GM23338 (cell line): Measurements from ENCODE around the gene EDEM2. TPM values are rescaled to one million over a fixed set of nuclear protein-coding genes. Genes with fewer than 3 reads are reported as not detected.

Experiments
- ATAC-seq: fragments of 200-7000 bp; cut with Tn5 transposase; 3 replicates; pipeline ENCODE4 v1.9.1; 2020
- DNase-seq: peaks from one replicate; pipeline ENCODE4 v3.0.0-alpha.2; 2015; ENCODE audit warnings: low spot score
- H2AFZ ChIP-seq: fragments of 200-600 bp; sonication (generic); 2 replicates; pipeline ENCODE4 v1.8.0; 2016; ENCODE audit warnings: antibody characterized with exemption, mild to moderate bottlenecking, moderate library complexity
- H3F3A ChIP-seq: fragments of 200-600 bp; sonication (generic); replicated peaks from 2 replicates; pipeline ENCODE4 v1.8.0; 2017; ENCODE audit warnings: antibody characterized with exemption, mixed run types, low read depth
- H3K27ac ChIP-seq: fragments of 200-600 bp; sonication (generic); 2 replicates; pipeline ENCODE4 v1.6.1; 2016; ENCODE audit warnings: low read depth
- H3K27me3 ChIP-seq: fragments of 200-600 bp; sonication (generic); 2 replicates; pipeline ENCODE4 v1.8.0; 2016; ENCODE audit warnings: mild to moderate bottlenecking, mixed run types, moderate library complexity; ENCODE audit not compliant: insufficient read depth
- H3K36me3 ChIP-seq: fragments of 200-600 bp; sonication (generic); 2 replicates; pipeline ENCODE4 v1.8.0; 2016; ENCODE audit warnings: mild to moderate bottlenecking; ENCODE audit not compliant: insufficient read depth
- H3K4me1 ChIP-seq: fragments of 200-600 bp; sonication (generic); 2 replicates; pipeline ENCODE4 v1.8.0; 2016; ENCODE audit warnings: mild to moderate bottlenecking, moderate library complexity; ENCODE audit not compliant: insufficient read depth
- H3K4me2 ChIP-seq: fragments of 200-600 bp; sonication (generic); 2 replicates; pipeline ENCODE4 v1.7.1; 2017; ENCODE audit warnings: mixed run types
- H3K4me3 ChIP-seq: fragments of 200-600 bp; sonication (generic); 2 replicates; pipeline ENCODE4 v1.6.1; 2016; ENCODE audit warnings: mixed run types
- H3K79me2 ChIP-seq: fragments of 200-600 bp; sonication (generic); replicated peaks from 2 replicates; pipeline ENCODE4 v1.8.0; 2017; ENCODE audit warnings: mild to moderate bottlenecking; ENCODE audit not compliant: insufficient read depth
- H3K9me2 ChIP-seq: fragments of 200-600 bp; sonication (generic); 2 replicates; pipeline ENCODE4 v1.8.0; 2017; ENCODE audit not compliant: insufficient read depth
- H4K20me1 ChIP-seq: fragments of 200-600 bp; sonication (generic); replicated peaks from 2 replicates; pipeline ENCODE4 v1.8.0; 2017; ENCODE audit warnings: mild to moderate bottlenecking; ENCODE audit not compliant: insufficient read depth
- H3K27ac Mint-ChIP-seq: 2 replicates; pipeline ENCODE4 v1.8.0; 2020; ENCODE audit warnings: inconsistent platforms, mild to moderate bottlenecking, moderate library complexity, mixed read lengths
- H3K27me3 Mint-ChIP-seq: 3 replicates; pipeline ENCODE4 v1.8.0; 2022; ENCODE audit warnings: low read depth, mild to moderate bottlenecking, moderate library complexity, mixed read lengths, inconsistent platforms; ENCODE audit not compliant: insufficient read depth, poor library complexity
- H3K36me3 Mint-ChIP-seq: 3 replicates; pipeline ENCODE4 v1.8.0; 2021; ENCODE audit warnings: low read depth, mild to moderate bottlenecking, inconsistent platforms, moderate library complexity, mixed read lengths
- H3K4me1 Mint-ChIP-seq: 3 replicates; pipeline ENCODE4 v1.8.0; 2020; ENCODE audit warnings: mild to moderate bottlenecking, inconsistent platforms, mixed read lengths
- H3K4me3 Mint-ChIP-seq: 3 replicates; pipeline ENCODE4 v1.8.0; 2021; ENCODE audit warnings: moderate library complexity, mild to moderate bottlenecking, inconsistent platforms, mixed read lengths
- H3K9me3 Mint-ChIP-seq: 3 replicates; pipeline ENCODE4 v1.8.0; 2020; ENCODE audit warnings: moderate library complexity, mild to moderate bottlenecking, inconsistent platforms, mixed read lengths
- CTCF ChIP-seq, 2 experiments: fragments of 200-600 bp in 1 of 2; sonication (generic) in 1 of 2; conservative IDR thresholded peaks; 2 replicates each; pipeline versions ENCODE4 v1.5.1 to v1.6.1; 2016 to 2017; ENCODE audit warnings: antibody characterized with exemption in 2 of 2, low read depth in 2 of 2, mild to moderate bottlenecking in 2 of 2, moderate library complexity in 1 of 2
- ETS1 ChIP-seq: IDR thresholded peaks from 2 replicates; pipeline ENCODE4 v1.6.1; 2016; ENCODE audit warnings: antibody characterized with exemption
- JUNB ChIP-seq: IDR thresholded peaks from one replicate; pipeline ENCODE4 v1.6.1; 2016; ENCODE audit warnings: antibody characterized with exemption; ENCODE audit not compliant: unreplicated experiment
- POLR2AphosphoS5 ChIP-seq: IDR thresholded peaks from 2 replicates; pipeline ENCODE4 v1.6.1; 2016; ENCODE audit warnings: antibody characterized with exemption, low read depth
- REST ChIP-seq: IDR thresholded peaks from one replicate; pipeline ENCODE4 v1.6.1; 2018; ENCODE audit warnings: antibody characterized with exemption; ENCODE audit not compliant: unreplicated experiment
- STAT1 ChIP-seq: IDR thresholded peaks from one replicate; pipeline ENCODE4 v1.6.1; 2016; ENCODE audit warnings: antibody characterized with exemption; ENCODE audit not compliant: unreplicated experiment
- ZNF462 ChIP-seq: fragments of 250-450 bp; sonication (Bioruptor Pico); IDR thresholded peaks from 2 replicates; pipeline ENCODE4 v1.5.0; 2020; ENCODE audit warnings: mild to moderate bottlenecking, moderate library complexity
- polyA plus RNA-seq: library from polyadenylated mRNA; unstranded; fragments of >200 nt; fragmentation: Nextera tagmentation; extraction: Ambion mirVana; gene quantifications from 2 replicates; pipeline ENCODE4 v1.2.1, GENCODE V29; 2016
- total RNA-seq: library from RNA; depleted of rRNA; stranded (reverse); fragments of >200 nt; shearing (Covaris generic); gene quantifications from 2 replicates; pipeline ENCODE4 v1.2.3, GENCODE V29; 2014

EDEM2 gene
- total and polyA plus RNA-seq, 2 experiments from 2014 or later = 13.9 to 25.3 TPM

GRCh38 chr20:35156978-35157377, 9.8 kb upstream of the EDEM2 start (continued):
- TF ChIP-seq ZNF462 (CRISPR knock-in tag) (no peak), CTCF (conservative IDR thresholded peaks at IDR 0.05; ENCODE audit: low read depth in 2 of 2) (no peak), POLR2AphosphoS5 (no peak)

- H3K79me2 ChIP-seq = no peaks in the 10 kb centered on the region
- H3K27ac ChIP-seq = no peak overlapping the region
- H3K4me1 Mint-ChIP-seq = no peaks in the 10 kb centered on the region
- DNase-seq (no peak), ATAC-seq (no peak)
- no peaks in the 10 kb centered on the region for H3F3A ChIP-seq
- no peak overlapping the region for H3K4me3 ChIP-seq
- TF ChIP-seq STAT1 (no peak), POLR2AphosphoS5 (no peak), JUNB (no peak), ETS1 (no peak), REST (no peak)
- no peaks in the 10 kb centered on the region for H3K27me3 ChIP-seq
- H4K20me1 ChIP-seq = no peaks in the 10 kb centered on the region
- H3K4me3 Mint-ChIP-seq = no peak overlapping the region
- H3K27me3 Mint-ChIP-seq = no peaks in the 10 kb centered on the region
- no peak overlapping the region for H3K27ac Mint-ChIP-seq
- H3K4me2 ChIP-seq = no peak overlapping the region
- no peak overlapping the region for H2AFZ ChIP-seq
- H3K9me3 Mint-ChIP-seq = peaks cover 13% of the 10 kb centered on the region; the same call in 2 of the 3 replicates
- H3K4me1 ChIP-seq = no peaks in the 10 kb centered on the region
- H3K36me3 ChIP-seq = no peaks in the 10 kb centered on the region
- H3K9me2 ChIP-seq = no peaks in the 10 kb centered on the region
- no peaks in the 10 kb centered on the region; the same call in 2 of the 3 replicates for H3K36me3 Mint-ChIP-seq
Measured at GRCh38 chr20:35155936-35156335, 8.8 kb upstream of the EDEM2 start.
